ENCODE results near the gene MYO10.

MYO10 gene

DNA sequence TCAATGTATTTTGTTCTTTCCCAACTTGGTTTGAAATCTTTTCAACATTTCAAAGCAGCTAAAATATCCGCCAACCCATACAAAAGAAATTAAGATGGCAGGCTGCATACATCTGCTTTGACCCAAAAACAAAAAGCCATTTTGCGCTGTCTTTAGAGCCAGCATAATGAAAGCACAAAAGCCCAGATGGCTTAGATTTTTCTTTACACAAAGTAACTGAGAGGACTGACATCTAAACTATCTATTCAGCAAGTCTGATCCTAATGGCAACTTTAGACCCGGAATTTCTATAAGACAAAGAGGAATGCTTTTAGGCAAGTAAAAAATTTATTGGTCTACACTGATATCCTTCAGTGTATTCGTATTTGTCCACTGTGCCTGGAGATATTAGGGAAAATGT, 86.3 kb downstream of the MYO10 start:
- no peak for TF ChIP-seq YY1 (IDR thresholded peaks at IDR 0.05; ENCODE audit: low read depth)

DNA sequence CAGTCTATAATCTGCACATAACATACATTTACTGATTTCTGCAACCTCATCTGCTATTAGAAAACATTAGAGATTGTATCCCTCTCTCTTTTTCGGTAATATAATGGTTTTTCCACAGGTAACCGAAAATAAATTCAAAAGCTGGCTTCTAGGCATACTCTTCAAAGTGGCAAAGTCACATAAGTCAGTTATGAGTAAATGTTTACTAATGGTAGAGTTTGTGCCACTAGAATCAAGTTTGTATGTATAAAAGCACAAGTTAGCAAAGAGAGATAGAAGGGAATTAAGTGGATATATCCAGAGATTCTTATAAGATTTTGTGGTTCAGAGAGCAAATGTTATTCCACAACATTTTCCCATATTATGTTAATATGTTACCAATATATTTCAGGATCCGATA, 86.9 kb downstream of the MYO10 start:
- TF ChIP-seq, protein P1, sequence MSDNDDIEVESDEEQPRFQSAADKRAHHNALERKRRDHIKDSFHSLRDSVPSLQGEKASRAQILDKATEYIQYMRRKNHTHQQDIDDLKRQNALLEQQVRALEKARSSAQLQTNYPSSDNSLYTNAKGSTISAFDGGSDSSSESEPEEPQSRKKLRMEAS (IDR thresholded peaks at IDR 0.05): no peak
- TF ChIP-seq NFIC (IDR thresholded peaks at IDR 0.05): no peak
- TF ChIP-seq TAF1 (IDR thresholded peaks at IDR 0.05; ENCODE audit: low read depth): no peak
- no peak for TF ChIP-seq EGR1 (IDR thresholded peaks at IDR 0.05)

DNA sequence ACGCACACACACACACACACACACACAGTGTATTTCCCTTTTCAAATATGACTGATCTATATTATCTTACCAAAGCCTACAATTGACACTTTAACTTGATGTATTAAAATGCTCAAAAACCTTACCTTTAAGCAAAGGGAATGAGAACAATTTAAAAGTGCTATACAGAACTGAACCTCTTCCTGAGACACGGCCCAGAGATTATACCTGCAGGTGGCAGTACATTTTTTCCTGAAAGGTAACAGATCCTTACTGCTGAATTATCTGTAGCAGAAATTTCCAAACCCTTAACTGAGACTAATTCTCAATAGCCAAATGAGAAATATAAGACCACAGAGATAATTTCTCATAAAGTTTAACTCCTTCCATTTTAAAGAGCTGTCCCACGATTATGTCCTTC, 91.1 kb downstream of the MYO10 start:
- no peak for TF ChIP-seq ZBTB7A (IDR thresholded peaks at IDR 0.05; ENCODE audit: low read depth)
- peak; percentile 27; the same call in 1 of the 2 replicates for TF ChIP-seq RAD21 (IDR thresholded peaks at IDR 0.05; ENCODE audit: low read depth)

DNA sequence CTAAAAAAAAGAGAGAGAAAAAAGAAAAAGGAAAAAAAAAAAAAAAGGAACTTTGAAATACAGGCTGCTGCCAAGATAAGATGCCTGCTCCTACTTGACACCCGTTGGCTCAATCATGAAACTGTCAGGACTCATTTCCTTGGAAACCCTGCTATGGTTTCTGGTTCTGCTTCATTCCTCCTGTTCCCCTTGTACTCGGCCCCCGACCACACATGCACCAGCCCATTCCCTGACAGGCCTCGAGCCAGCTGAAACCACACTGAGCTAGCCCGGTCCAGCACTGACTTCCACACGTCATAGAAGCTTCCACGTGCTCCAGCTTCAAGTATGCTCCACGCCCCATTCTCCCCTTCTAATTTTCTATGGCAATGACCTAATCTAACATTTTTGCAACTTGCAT, 93.2 kb downstream of the MYO10 start:
- TF ChIP-seq EP300 (IDR thresholded peaks at IDR 0.05; ENCODE audit: borderline replicate concordance): no peak
- TF ChIP-seq TAF1 (IDR thresholded peaks at IDR 0.05; ENCODE audit: low read depth): no peak
- TF ChIP-seq, protein P2, sequence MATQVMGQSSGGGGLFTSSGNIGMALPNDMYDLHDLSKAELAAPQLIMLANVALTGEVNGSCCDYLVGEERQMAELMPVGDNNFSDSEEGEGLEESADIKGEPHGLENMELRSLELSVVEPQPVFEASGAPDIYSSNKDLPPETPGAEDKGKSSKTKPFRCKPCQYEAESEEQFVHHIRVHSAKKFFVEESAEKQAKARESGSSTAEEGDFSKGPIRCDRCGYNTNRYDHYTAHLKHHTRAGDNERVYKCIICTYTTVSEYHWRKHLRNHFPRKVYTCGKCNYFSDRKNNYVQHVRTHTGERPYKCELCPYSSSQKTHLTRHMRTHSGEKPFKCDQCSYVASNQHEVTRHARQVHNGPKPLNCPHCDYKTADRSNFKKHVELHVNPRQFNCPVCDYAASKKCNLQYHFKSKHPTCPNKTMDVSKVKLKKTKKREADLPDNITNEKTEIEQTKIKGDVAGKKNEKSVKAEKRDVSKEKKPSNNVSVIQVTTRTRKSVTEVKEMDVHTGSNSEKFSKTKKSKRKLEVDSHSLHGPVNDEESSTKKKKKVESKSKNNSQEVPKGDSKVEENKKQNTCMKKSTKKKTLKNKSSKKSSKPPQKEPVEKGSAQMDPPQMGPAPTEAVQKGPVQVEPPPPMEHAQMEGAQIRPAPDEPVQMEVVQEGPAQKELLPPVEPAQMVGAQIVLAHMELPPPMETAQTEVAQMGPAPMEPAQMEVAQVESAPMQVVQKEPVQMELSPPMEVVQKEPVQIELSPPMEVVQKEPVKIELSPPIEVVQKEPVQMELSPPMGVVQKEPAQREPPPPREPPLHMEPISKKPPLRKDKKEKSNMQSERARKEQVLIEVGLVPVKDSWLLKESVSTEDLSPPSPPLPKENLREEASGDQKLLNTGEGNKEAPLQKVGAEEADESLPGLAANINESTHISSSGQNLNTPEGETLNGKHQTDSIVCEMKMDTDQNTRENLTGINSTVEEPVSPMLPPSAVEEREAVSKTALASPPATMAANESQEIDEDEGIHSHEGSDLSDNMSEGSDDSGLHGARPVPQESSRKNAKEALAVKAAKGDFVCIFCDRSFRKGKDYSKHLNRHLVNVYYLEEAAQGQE (IDR thresholded peaks at IDR 0.05; ENCODE audit: low read depth): no peak
- TF ChIP-seq TCF12 (IDR thresholded peaks at IDR 0.05; ENCODE audit: low read depth): no peak
- TF ChIP-seq CEBPB (IDR thresholded peaks at IDR 0.05): no peak
- TF ChIP-seq, protein P3, sequence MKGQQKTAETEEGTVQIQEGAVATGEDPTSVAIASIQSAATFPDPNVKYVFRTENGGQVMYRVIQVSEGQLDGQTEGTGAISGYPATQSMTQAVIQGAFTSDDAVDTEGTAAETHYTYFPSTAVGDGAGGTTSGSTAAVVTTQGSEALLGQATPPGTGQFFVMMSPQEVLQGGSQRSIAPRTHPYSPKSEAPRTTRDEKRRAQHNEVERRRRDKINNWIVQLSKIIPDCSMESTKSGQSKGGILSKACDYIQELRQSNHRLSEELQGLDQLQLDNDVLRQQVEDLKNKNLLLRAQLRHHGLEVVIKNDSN (IDR thresholded peaks at IDR 0.05): no peak
- no peak for TF ChIP-seq NFIC (IDR thresholded peaks at IDR 0.05)
- no peak for TF ChIP-seq TEAD4 (IDR thresholded peaks at IDR 0.05)
- no peak for TF ChIP-seq CREB1 (IDR thresholded peaks at IDR 0.05; ENCODE audit: low read depth)
- TF ChIP-seq YY1 (IDR thresholded peaks at IDR 0.05; ENCODE audit: low read depth): no peak
- TF ChIP-seq RAD21 (IDR thresholded peaks at IDR 0.05; ENCODE audit: low read depth): no peak
- no peak for TF ChIP-seq EGR1 (IDR thresholded peaks at IDR 0.05)
- TF ChIP-seq FOXM1 (IDR thresholded peaks at IDR 0.05; ENCODE audit: borderline replicate concordance, low read depth): no peak
- TF ChIP-seq ZBTB7A (IDR thresholded peaks at IDR 0.05; ENCODE audit: low read depth): no peak
- TF ChIP-seq, protein P1 (IDR thresholded peaks at IDR 0.05): no peak

DNA sequence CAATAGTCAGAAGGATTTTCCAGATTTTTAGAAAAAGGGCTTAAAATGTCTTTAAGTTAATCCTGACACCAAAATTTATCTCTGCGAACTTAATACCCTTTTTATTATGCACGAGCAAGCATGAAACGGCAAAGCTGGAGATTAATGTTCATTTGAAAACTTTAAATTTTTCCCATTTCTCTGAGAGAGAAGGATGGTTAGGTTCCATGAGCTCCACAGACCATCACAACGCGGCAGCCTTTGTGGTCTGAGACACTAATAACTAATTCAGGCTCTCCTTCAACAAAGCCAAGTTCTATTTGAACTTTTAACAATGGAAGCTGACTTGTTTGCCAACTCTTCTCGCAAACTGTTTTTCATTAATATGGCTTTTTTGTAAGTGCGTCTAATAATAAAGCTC, 94.7 kb downstream of the MYO10 start:
- TF ChIP-seq YY1 (IDR thresholded peaks at IDR 0.05; ENCODE audit: low read depth) (no peak), TCF12 (IDR thresholded peaks at IDR 0.05; ENCODE audit: low read depth) (no peak), EGR1 (IDR thresholded peaks at IDR 0.05) (no peak), CEBPB (IDR thresholded peaks at IDR 0.05) (no peak)
- TF ChIP-seq, protein P2 (IDR thresholded peaks at IDR 0.05; ENCODE audit: low read depth): no peak
- TF ChIP-seq, protein P3 (IDR thresholded peaks at IDR 0.05): no peak

DNA sequence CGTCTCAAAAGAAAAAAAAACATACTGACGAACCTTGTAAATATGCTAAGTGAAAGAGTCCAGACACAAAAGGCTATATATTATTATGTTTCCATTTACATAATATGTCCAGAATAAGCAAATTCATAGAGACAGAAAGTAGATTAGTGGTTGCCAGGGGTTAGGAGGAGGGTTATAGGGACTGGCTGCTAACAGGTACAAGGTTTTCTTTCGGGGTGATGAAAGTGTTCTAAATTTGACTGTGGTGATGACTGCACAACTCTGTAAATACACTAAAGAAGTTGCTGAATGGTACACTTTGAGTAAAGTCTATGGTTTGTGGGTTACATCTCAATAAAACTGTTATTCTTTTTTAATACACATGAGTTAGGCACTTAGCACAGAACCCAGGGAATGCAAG, 98.8 kb downstream of the MYO10 start:
- no peak for TF ChIP-seq CREB1 (IDR thresholded peaks at IDR 0.05; ENCODE audit: low read depth)
- no peak for TF ChIP-seq TCF12 (IDR thresholded peaks at IDR 0.05; ENCODE audit: low read depth)
- TF ChIP-seq TAF1 (IDR thresholded peaks at IDR 0.05; ENCODE audit: low read depth): no peak
- TF ChIP-seq RAD21 (IDR thresholded peaks at IDR 0.05; ENCODE audit: low read depth): no peak
- no peak for TF ChIP-seq FOXM1 (IDR thresholded peaks at IDR 0.05; ENCODE audit: borderline replicate concordance, low read depth)
- TF ChIP-seq, protein P2 (IDR thresholded peaks at IDR 0.05; ENCODE audit: low read depth): no peak
- no peak for TF ChIP-seq CEBPB (IDR thresholded peaks at IDR 0.05)
- TF ChIP-seq, protein P3 (IDR thresholded peaks at IDR 0.05): no peak
- no peak for TF ChIP-seq NFIC (IDR thresholded peaks at IDR 0.05)
- TF ChIP-seq EP300 (IDR thresholded peaks at IDR 0.05; ENCODE audit: borderline replicate concordance): no peak
- TF ChIP-seq YY1 (IDR thresholded peaks at IDR 0.05; ENCODE audit: low read depth): no peak
- TF ChIP-seq, protein P1 (IDR thresholded peaks at IDR 0.05): no peak
- TF ChIP-seq TEAD4 (IDR thresholded peaks at IDR 0.05): no peak
- no peak for TF ChIP-seq EGR1 (IDR thresholded peaks at IDR 0.05)
- no peak for TF ChIP-seq ZBTB7A (IDR thresholded peaks at IDR 0.05; ENCODE audit: low read depth)
